ENCODE data around the gene CPNE8. TPM values are rescaled to one million over a fixed set of nuclear protein-coding genes. Genes with fewer than 3 reads are reported as not detected.

Gene CPNE8
- polyA plus RNA-seq, 1 donor from 2014 or later, result 1.9 TPM

DNA sequence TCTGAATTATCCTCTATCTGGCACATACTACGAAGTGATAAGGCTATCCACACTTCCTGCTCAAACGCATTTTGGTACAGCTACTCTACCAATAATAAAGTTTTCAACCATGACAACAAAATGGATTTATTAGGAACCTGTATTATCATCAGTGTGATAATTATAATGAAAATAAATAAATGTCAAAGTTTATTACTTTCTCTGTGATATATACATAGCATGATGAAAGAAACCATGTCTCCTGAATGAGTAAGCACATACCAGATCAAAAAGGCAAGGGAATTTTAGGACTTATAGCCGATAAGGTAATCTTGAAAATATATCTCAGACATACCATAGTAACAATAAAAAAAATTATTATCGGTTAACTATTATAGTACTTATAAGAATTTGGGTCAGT is 61.1 kb downstream of the CPNE8 start:
- H3K79me2 ChIP-seq (replicated peaks; ENCODE audit: insufficient read depth, low read length), result no peaks in the 10 kb centered on the region

DNA sequence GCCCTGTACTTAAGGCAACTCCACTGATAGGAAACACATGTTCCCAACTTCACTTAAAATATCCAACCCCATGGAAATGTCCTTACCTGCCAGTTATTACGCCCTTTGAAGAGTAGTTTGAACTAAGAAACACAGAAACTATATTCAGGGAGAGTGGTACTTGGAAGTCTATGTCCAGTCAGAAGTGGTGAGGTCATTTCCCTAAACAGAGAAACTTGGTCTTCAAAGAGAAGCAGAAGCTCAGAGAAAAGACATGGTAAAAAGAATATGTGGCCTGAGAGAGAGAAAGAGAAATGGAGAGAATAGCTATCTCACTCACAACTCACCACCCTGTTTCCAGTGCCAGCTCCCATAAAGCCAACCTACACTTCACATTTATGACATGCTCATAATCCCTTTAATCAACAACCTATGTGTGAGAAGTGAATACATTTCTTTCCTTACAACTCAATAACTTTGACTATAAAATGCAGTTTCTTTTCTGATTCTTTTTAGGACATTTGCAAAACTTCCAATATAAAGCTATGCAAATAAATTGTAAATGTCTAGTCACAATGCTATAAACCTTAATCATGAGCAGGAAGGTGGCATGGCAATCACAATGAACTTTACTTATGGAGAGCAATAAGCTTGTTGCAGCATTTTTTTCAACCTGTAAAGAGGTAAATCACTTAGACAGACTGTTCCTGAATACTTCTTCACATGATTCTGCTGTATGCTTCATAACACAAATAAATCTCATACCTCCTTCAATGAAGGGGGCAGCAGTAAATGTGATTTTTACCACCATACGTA is 67.1 kb downstream of the CPNE8 start:
- H3K9ac ChIP-seq (ENCODE audit: low read length), result no peak overlapping the region
- TF ChIP-seq POLR2AphosphoS5 (IDR thresholded peaks at IDR 0.05), result no peak
- no peak for TF ChIP-seq TAF1 (IDR thresholded peaks at IDR 0.05; ENCODE audit: low read depth)
- no peak for TF ChIP-seq RAD21 (conservative IDR thresholded peaks at IDR 0.05)
- TF ChIP-seq EP300 (conservative IDR thresholded peaks at IDR 0.05; ENCODE audit: poor library complexity, severe bottlenecking), result no peak
- TF ChIP-seq, protein P1, sequence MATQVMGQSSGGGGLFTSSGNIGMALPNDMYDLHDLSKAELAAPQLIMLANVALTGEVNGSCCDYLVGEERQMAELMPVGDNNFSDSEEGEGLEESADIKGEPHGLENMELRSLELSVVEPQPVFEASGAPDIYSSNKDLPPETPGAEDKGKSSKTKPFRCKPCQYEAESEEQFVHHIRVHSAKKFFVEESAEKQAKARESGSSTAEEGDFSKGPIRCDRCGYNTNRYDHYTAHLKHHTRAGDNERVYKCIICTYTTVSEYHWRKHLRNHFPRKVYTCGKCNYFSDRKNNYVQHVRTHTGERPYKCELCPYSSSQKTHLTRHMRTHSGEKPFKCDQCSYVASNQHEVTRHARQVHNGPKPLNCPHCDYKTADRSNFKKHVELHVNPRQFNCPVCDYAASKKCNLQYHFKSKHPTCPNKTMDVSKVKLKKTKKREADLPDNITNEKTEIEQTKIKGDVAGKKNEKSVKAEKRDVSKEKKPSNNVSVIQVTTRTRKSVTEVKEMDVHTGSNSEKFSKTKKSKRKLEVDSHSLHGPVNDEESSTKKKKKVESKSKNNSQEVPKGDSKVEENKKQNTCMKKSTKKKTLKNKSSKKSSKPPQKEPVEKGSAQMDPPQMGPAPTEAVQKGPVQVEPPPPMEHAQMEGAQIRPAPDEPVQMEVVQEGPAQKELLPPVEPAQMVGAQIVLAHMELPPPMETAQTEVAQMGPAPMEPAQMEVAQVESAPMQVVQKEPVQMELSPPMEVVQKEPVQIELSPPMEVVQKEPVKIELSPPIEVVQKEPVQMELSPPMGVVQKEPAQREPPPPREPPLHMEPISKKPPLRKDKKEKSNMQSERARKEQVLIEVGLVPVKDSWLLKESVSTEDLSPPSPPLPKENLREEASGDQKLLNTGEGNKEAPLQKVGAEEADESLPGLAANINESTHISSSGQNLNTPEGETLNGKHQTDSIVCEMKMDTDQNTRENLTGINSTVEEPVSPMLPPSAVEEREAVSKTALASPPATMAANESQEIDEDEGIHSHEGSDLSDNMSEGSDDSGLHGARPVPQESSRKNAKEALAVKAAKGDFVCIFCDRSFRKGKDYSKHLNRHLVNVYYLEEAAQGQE (IDR thresholded peaks at IDR 0.05; ENCODE audit: borderline replicate concordance), result no peak
- no peak for TF ChIP-seq SMC3 (conservative IDR thresholded peaks at IDR 0.05; ENCODE audit: poor library complexity)
- TF ChIP-seq, protein P2, sequence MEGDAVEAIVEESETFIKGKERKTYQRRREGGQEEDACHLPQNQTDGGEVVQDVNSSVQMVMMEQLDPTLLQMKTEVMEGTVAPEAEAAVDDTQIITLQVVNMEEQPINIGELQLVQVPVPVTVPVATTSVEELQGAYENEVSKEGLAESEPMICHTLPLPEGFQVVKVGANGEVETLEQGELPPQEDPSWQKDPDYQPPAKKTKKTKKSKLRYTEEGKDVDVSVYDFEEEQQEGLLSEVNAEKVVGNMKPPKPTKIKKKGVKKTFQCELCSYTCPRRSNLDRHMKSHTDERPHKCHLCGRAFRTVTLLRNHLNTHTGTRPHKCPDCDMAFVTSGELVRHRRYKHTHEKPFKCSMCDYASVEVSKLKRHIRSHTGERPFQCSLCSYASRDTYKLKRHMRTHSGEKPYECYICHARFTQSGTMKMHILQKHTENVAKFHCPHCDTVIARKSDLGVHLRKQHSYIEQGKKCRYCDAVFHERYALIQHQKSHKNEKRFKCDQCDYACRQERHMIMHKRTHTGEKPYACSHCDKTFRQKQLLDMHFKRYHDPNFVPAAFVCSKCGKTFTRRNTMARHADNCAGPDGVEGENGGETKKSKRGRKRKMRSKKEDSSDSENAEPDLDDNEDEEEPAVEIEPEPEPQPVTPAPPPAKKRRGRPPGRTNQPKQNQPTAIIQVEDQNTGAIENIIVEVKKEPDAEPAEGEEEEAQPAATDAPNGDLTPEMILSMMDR (IDR thresholded peaks at IDR 0.05; ENCODE audit: poor library complexity, severe bottlenecking), result no peak
- TF ChIP-seq EZH2 (IDR thresholded peaks at IDR 0.05; ENCODE audit: borderline replicate concordance, insufficient read depth, low read length, poor library complexity, severe bottlenecking), result no peak
- TF ChIP-seq MXI1 (conservative IDR thresholded peaks at IDR 0.05; ENCODE audit: poor library complexity, severe bottlenecking), result no peak
- H3K27ac ChIP-seq (ENCODE audit: low read length), result no peak overlapping the region
- H3K27me3 ChIP-seq (ENCODE audit: insufficient read depth, low read depth, low read length), result no peaks in the 10 kb centered on the region
- H3K79me2 ChIP-seq (replicated peaks; ENCODE audit: insufficient read depth, low read length), result no peaks in the 10 kb centered on the region
- no peaks in the 10 kb centered on the region for H4K20me1 ChIP-seq (ENCODE audit: insufficient read depth)
- H3K9me3 ChIP-seq (ENCODE audit: low read length), result no peaks in the 10 kb centered on the region
- H3K4me2 ChIP-seq (ENCODE audit: low read length), result no peak overlapping the region
- no peaks in the 10 kb centered on the region for H3K36me3 ChIP-seq (ENCODE audit: insufficient read depth, low read length)
- no peak overlapping the region for H2AFZ ChIP-seq (ENCODE audit: low read depth, low read length)
- H3K4me3 ChIP-seq (ENCODE audit: low read length), result no peak overlapping the region
- no peaks in the 10 kb centered on the region for H3K9me2 ChIP-seq (ENCODE audit: insufficient read depth, low read length)
- no peaks in the 10 kb centered on the region for H3F3A ChIP-seq (ENCODE audit: insufficient read depth, low read length, poor library complexity, severe bottlenecking)

More for the DNA sequence above, 61.1 kb downstream of the CPNE8 start:
- Histone ChIP-seq H4K20me1 (ENCODE audit: insufficient read depth) (no peaks in the 10 kb centered on the region), H3K9me3 (ENCODE audit: low read length) (no peaks in the 10 kb centered on the region), H3K27me3 (ENCODE audit: insufficient read depth, low read depth, low read length) (no peaks in the 10 kb centered on the region), H3K9ac (ENCODE audit: low read length) (no peak overlapping the region), H3K36me3 (ENCODE audit: insufficient read depth, low read length) (no peaks in the 10 kb centered on the region), H2AFZ (ENCODE audit: low read depth, low read length) (no peak overlapping the region), H3F3A (ENCODE audit: insufficient read depth, low read length, poor library complexity, severe bottlenecking) (no peaks in the 10 kb centered on the region), H3K9me2 (ENCODE audit: insufficient read depth, low read length) (no peaks in the 10 kb centered on the region), H3K27ac (ENCODE audit: low read length) (no peak overlapping the region), H3K4me3 (ENCODE audit: low read length) (no peak overlapping the region), H3K4me2 (ENCODE audit: low read length) (no peak overlapping the region)
- TF ChIP-seq SMC3 (conservative IDR thresholded peaks at IDR 0.05; ENCODE audit: poor library complexity), result no peak
- no peak for TF ChIP-seq EZH2 (IDR thresholded peaks at IDR 0.05; ENCODE audit: borderline replicate concordance, insufficient read depth, low read length, poor library complexity, severe bottlenecking)
- TF ChIP-seq RAD21 (conservative IDR thresholded peaks at IDR 0.05), result no peak
- no peak for TF ChIP-seq MXI1 (conservative IDR thresholded peaks at IDR 0.05; ENCODE audit: poor library complexity, severe bottlenecking)
- TF ChIP-seq POLR2AphosphoS5 (IDR thresholded peaks at IDR 0.05), result no peak
- TF ChIP-seq, protein P2 (IDR thresholded peaks at IDR 0.05; ENCODE audit: poor library complexity, severe bottlenecking), result no peak
- no peak for TF ChIP-seq TAF1 (IDR thresholded peaks at IDR 0.05; ENCODE audit: low read depth)

Measured in neural cell (in vitro differentiated cells).